Natural killer cell (primary cell): ENCODE results near the gene ARID1B. TPM values are rescaled to one million over a fixed set of nuclear protein-coding genes. Genes with fewer than 3 reads are reported as not detected.

Experiments used
- ATAC-seq, 3 donors: fragments of 150-1000 bp in 2 of 3; fragments of 200-7000 bp in 1 of 3; cut with Tn5 transposase; 1 replicate in 1 of 3; 2 replicates in 2 of 3; pipeline ENCODE4 v1.10.0; 2021; ENCODE audit warnings: mild to moderate bottlenecking in 2 of 3, moderate library complexity in 2 of 3
- DNase-seq, 2 donors: peaks; one replicate each; pipeline versions ENCODE4 v3.0.0 to v3.0.0-alpha.2; 2013 to 2021; ENCODE audit warnings: mixed read lengths in 1 of 2
- H3K27ac ChIP-seq: one replicate; pipeline ENCODE4 v1.5.1; 2013; ENCODE audit warnings: mild to moderate bottlenecking, low read length
- H3K27me3 ChIP-seq: one replicate; pipeline ENCODE4 v1.6.1; 2013; ENCODE audit warnings: low read length; ENCODE audit not compliant: control insufficient read depth, insufficient read depth
- H3K36me3 ChIP-seq: one replicate; pipeline ENCODE4 v1.6.1; 2013; ENCODE audit warnings: low read length; ENCODE audit not compliant: control insufficient read depth, insufficient read depth
- H3K4me1 ChIP-seq: one replicate; pipeline ENCODE4 v1.6.1; 2013; ENCODE audit warnings: low read length; ENCODE audit not compliant: control insufficient read depth, insufficient read depth
- H3K4me3 ChIP-seq: one replicate; pipeline ENCODE4 v1.5.1; 2013; ENCODE audit warnings: low read length
- H3K9me3 ChIP-seq: one replicate; pipeline ENCODE4 v1.6.1; 2013; ENCODE audit warnings: low read length; ENCODE audit not compliant: control insufficient read depth, insufficient read depth
- H3K27ac Mint-ChIP-seq, 2 donors: one replicate each; pipeline ENCODE4 v1.8.0; 2022; ENCODE audit warnings: mild to moderate bottlenecking in 2 of 2, mixed read lengths in 2 of 2, moderate library complexity in 1 of 2
- H3K27me3 Mint-ChIP-seq, 2 donors: one replicate each; pipeline ENCODE4 v1.8.0; 2022; ENCODE audit warnings: low read depth in 2 of 2, mixed read lengths in 2 of 2
- H3K36me3 Mint-ChIP-seq: one replicate; pipeline ENCODE4 v1.8.0; 2022; ENCODE audit warnings: mixed read lengths
- H3K4me1 Mint-ChIP-seq, 2 donors: one replicate each; pipeline ENCODE4 v1.8.0; 2022; ENCODE audit warnings: mixed read lengths in 2 of 2
- H3K4me3 Mint-ChIP-seq: one replicate; pipeline ENCODE4 v1.8.0; 2022; ENCODE audit warnings: mild to moderate bottlenecking, moderate library complexity, mixed read lengths
- H3K9me3 Mint-ChIP-seq, 2 donors: one replicate each; pipeline ENCODE4 v1.8.0; 2022; ENCODE audit warnings: mixed read lengths in 2 of 2
- CTCF ChIP-seq: fragments of 200-600 bp; IDR thresholded peaks from one replicate; pipeline ENCODE4 v1.8.0; 2022; ENCODE audit warnings: antibody characterized with exemption
- WGBS: methylation state at CpG from one replicate; pipeline ENCODE4 v1.1.7; 2013; ENCODE audit warnings: missing lambda C conversion rate; ENCODE audit not compliant: insufficient coverage; 5-methylcytosine and 5-hydroxymethylcytosine counted together
- intact Hi-C: fragments of 100-400 bp; cut with micrococcal nuclease; formaldehyde crosslinking; loops from one replicate; pipeline ENCODE4 v1.14.2; 2022
- total RNA-seq, 4 donors: library from RNA; stranded (reverse); fragments of 120-200 nt in 1 of 4; gene quantifications; one replicate each; pipeline versions ENCODE4 v1.2.3 to v1.2.4, GENCODE V29; 2013 to 2022

ARID1B gene
- total RNA-seq, 3 donors from 2014 or later (not counting 1 experiment from before 2014, with no cell fraction given), result 180 to 201 (median 189) TPM

GRCh38 chr6:157094038-157094437, 316.9 kb downstream of the ARID1B start:
- DNase-seq, result no peak
- TF ChIP-seq CTCF, result no peak
- peak overlapping the region; percentile 25 for H3K4me3 Mint-ChIP-seq
- peaks cover 47 to 48% of the 10 kb centered on the region in 2 donors for H3K4me1 Mint-ChIP-seq
- H3K9me3 Mint-ChIP-seq, result no peaks in the 10 kb centered on the region
- Histone ChIP-seq H3K36me3 (peaks cover 4% of the 10 kb centered on the region), H3K27ac (no peak overlapping the region), H3K4me3 (no peak overlapping the region), H3K4me1 (peaks cover 23% of the 10 kb centered on the region), H3K9me3 (no peaks in the 10 kb centered on the region), H3K27me3 (no peaks in the 10 kb centered on the region)
- intact Hi-C loops, result no loop called here
- H3K27ac Mint-ChIP-seq, result peak overlapping the region; percentile 14 to 73
- peaks cover 6% of the 10 kb centered on the region for H3K36me3 Mint-ChIP-seq
- H3K27me3 Mint-ChIP-seq, result no peaks in the 10 kb centered on the region
- ATAC-seq, result peak; percentile 42 to 82 (median 49)
- 26% methylated on average over 6 of the region's 6 CpGs for WGBS

DNA sequence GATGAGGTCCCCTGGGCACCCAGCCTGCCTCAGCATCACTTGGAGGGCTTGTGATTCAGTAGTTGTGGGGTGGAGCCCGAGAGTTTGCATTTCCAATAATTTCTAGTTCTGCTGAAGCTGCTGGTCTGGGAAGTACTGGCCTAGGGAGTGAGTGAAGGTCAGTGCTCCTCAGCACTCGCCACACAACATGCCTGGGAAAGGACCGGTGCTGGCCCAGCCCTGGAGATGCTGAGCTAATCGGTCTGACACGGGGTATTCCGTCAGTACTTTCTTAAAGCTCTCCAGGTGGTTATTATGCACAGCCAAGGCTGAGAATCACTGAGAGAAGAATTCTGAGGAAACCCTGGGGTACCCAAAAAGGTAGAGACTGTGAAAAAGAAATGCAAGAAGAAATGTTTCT, 317.9 kb downstream of the ARID1B start:
- H3K9me3 ChIP-seq, result no peaks in the 10 kb centered on the region
- ATAC-seq (no peak), DNase-seq (no peak)
- H3K27me3 ChIP-seq, result no peaks in the 10 kb centered on the region
- H3K4me3 ChIP-seq, result no peak overlapping the region
- no peak overlapping the region for H3K27ac ChIP-seq
- 99% methylated on average over 6 of the region's 6 CpGs for WGBS
- H3K36me3 ChIP-seq, result peaks cover 4% of the 10 kb centered on the region
- TF ChIP-seq CTCF, result no peak
- Mint-ChIP-seq H3K4me3 (no peak overlapping the region), H3K4me1 (peaks cover 51% of the 10 kb centered on the region in 2 donors), H3K36me3 (peaks cover 6% of the 10 kb centered on the region), H3K9me3 (no peaks in the 10 kb centered on the region), H3K27me3 (no peaks in the 10 kb centered on the region), H3K27ac (peak overlapping the region; percentile 14 to 73)
- H3K4me1 ChIP-seq, result peaks cover 33% of the 10 kb centered on the region
- intact Hi-C loops, result no loop called here

DNA sequence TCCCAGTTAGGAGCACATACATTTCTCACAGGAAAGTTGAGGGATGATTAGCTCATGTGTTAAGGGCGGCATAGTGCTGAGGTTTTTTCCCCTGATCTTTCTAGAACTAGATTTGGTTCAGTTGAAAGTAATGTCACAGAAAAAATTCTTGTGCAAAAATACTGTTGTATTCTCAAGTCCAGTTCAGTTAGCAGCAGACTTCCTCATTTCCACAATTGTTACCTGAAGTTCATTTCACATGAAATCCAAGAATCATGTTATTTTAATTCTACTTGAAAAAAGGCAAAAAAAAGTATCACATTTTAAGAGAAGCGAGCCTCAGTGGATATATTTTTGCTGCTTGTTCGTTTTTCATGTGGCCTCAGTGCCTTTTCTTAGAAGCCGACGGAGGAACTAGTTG, 318.4 kb downstream of the ARID1B start:
- Histone ChIP-seq H3K27ac (no peak overlapping the region), H3K9me3 (no peaks in the 10 kb centered on the region), H3K36me3 (peaks cover 4% of the 10 kb centered on the region), H3K27me3 (no peaks in the 10 kb centered on the region), H3K4me1 (peaks cover 34% of the 10 kb centered on the region), H3K4me3 (no peak overlapping the region)
- no peak for DNase-seq
- no peaks in the 10 kb centered on the region for H3K27me3 Mint-ChIP-seq
- ATAC-seq, result no peak
- intact Hi-C loops, result no loop called here
- peak overlapping the region in 1 of 2 donors; percentile 57 for H3K27ac Mint-ChIP-seq
- TF ChIP-seq CTCF, result no peak
- peaks cover 56% of the 10 kb centered on the region in 2 donors for H3K4me1 Mint-ChIP-seq
- H3K9me3 Mint-ChIP-seq, result no peaks in the 10 kb centered on the region
- WGBS, result 95% methylated on average over 5 of the region's 5 CpGs
- peaks cover 6% of the 10 kb centered on the region for H3K36me3 Mint-ChIP-seq
- no peak overlapping the region for H3K4me3 Mint-ChIP-seq

GRCh38 chr6:157096105-157096504, 318.9 kb downstream of the ARID1B start:
- WGBS, result 98% methylated on average over 6 of the region's 6 CpGs
- Histone ChIP-seq H3K4me1 (peaks cover 34% of the 10 kb centered on the region), H3K27me3 (no peaks in the 10 kb centered on the region), H3K9me3 (no peaks in the 10 kb centered on the region), H3K4me3 (no peak overlapping the region), H3K27ac (no peak overlapping the region), H3K36me3 (peaks cover 2% of the 10 kb centered on the region)
- TF ChIP-seq CTCF, result no peak
- Mint-ChIP-seq H3K4me1 (peaks cover 56 to 61% of the 10 kb centered on the region in 2 donors), H3K27me3 (no peaks in the 10 kb centered on the region), H3K27ac (peak overlapping the region; percentile 36 to 57), H3K36me3 (peaks cover 6% of the 10 kb centered on the region), H3K4me3 (peak overlapping the region; percentile 52), H3K9me3 (no peaks in the 10 kb centered on the region)
- no peak for DNase-seq
- intact Hi-C loops, result no loop called here
- ATAC-seq, result no peak
